GM12891 (cell line): ENCODE data around the gene BRSK2.

Source experiments
- PAX5 ChIP-seq: IDR thresholded peaks from 2 replicates; pipeline ENCODE4 v1.6.1; 2011; ENCODE audit warnings: low read length, moderate library complexity, mild to moderate bottlenecking; ENCODE audit not compliant: insufficient read depth, severe bottlenecking
- POLR2A ChIP-seq: IDR thresholded peaks from 2 replicates; pipeline ENCODE4 v1.6.1; 2011; ENCODE audit warnings: low read depth, low read length, control low read depth
- POLR2AphosphoS5 ChIP-seq: IDR thresholded peaks from 2 replicates; pipeline ENCODE4 v1.6.1; 2011; ENCODE audit warnings: low read depth, low read length, control low read depth
- POU2F2 ChIP-seq: IDR thresholded peaks from 2 replicates; pipeline ENCODE4 v1.6.1; 2011; ENCODE audit warnings: low read depth, mild to moderate bottlenecking, control low read depth, low read length, moderate library complexity
- SPI1 ChIP-seq: IDR thresholded peaks from 2 replicates; pipeline ENCODE4 v1.6.1; 2011; ENCODE audit warnings: low read depth, low read length, control low read depth
- TAF1 ChIP-seq: IDR thresholded peaks from 2 replicates; pipeline ENCODE4 v1.6.1; 2011; ENCODE audit warnings: low read depth, low read length, control low read depth

DNA sequence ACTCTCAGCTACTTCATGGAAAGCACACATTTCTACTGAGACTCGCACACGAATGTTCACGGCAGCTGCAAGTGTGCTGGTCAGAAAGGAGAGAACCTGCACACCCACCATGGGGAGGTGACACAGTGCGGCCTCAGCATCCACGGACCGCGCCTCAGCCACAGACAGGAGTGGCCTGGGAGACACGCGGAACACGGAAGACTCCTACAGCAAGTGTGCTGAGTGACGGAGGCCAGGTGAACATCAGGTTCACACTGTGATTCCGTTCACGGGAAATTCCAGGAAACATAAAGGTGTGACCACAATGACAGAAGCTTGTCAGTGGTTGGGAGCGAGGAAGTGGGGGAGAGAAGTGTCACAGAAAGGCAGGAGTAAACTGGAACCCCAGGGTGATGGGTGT is 110.2 kb downstream of the BRSK2 start:
- TF ChIP-seq POLR2A (no peak), POLR2AphosphoS5 (no peak), TAF1 (no peak), POU2F2 (no peak), SPI1 (no peak), PAX5 (no peak)
